SKM-1 (cell line): ENCODE measurements around the gene FAM222A.

Experiments
- DNase-seq: peaks from one replicate; lab custom pipeline; 2025; ENCODE audit not compliant: unreplicated experiment; lab: John Stamatoyannopoulos, UW

Gene FAM222A

DNA sequence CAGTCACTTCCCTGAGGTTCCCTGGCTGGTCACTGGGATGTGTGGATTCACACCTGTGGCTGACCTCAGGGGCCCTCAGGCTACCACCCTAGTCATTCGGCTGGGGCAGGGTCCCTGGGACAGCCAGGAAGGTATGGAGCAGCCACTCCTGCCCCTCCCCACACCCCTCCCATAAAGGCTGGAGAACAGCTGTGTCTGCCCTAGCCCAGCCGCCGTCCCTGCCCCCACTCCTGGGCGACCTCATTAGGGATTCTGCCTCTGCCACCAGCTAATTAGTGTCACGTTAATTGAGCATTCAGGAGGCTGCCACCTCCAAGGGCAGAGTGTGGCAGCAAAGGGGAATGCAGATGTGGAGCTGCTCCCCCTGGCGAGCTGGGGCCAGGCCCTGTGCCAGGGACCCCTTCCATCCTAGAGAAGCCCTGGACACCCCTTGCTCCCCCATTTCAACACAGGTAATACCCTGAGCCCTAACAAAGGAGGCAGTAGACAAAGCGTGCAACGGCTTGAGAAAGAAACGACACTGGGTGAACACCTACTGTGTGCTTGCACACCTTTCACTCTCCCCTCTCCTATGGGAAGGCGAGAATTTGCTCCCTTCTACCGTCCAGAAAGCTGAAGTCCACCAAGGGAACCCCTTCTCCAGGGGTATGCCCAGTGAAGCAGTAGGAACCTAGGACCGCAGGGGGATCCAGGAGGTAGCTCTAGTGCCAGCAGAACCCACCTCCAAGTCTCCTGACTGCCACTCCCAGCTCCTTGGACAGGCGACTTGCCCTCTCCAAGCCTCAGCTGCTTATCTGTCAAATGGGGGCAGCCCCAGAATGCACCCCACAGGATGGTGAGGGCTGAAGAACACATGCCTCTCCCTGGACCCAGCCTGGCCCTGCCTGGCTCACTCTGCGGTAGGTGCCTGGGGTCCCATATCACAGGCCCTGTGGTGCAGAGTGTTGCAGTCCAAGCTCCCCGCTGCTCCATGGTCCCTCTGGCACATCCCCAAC, 45.1 kb downstream of the FAM222A start:
- DNase-seq: no peak

DNA sequence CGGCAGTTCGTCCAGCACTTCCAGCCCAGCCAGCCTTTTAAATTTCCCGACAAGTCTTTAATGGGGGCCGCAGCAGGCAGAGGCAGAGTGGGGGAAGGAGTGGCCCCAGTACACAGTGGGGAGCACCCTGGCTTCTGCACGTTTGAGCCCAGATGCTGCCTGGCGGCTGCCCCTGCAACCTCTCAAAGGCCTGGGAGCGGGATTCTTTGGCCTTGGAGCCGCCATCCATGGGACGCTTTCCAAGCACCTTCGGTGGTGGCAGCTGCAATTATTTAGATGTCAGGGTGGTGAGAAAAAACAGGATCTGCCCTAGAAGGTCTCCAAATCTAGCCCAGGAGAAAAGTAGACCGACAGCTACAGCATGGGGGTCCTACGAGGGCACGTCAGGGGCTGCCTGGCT, 46.0 kb downstream of the FAM222A start:
- DNase-seq: no peak

DNA sequence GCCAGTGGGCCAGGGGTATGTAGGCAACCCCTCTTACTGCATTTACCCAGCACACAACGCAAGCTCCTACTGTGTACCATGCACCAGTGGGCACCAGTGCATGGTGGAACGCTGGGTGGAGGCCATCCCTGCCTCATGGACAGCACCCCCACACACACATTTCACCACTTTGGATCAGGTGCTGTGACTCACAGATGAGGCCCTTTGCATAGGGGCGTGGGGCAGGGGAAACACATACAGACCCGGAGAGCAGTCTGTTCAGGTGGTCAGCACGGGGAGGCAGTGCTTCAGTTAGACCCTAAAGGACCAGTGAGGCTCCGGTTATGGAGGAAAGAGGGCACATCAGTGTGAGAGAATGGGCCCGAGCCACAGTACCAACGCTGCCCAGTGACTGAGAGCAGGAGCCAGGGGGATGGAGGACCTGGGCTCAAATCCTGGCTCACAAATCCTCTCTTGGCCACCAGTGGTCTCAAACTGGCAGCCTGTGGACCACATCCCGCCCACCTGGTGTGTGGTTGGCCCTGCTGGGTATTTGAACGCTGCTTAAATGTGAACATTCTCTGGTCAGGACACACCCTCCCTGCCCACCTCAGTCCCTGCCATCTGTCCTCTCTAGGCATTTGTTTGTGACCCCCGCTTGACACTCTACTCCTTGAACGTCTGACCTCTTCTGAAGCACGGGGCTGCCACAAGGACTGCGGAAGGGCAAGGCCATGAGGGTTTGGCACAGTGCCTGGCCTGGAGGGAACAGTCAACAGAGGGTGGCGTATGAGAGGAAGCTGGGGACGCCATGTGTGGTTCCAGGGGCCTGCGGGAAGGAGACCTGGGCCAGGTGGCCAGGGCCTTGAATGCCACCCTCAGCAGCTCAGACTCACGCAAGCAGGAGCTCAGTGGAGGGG, 46.7 kb downstream of the FAM222A start:
- DNase-seq: no peak

DNA sequence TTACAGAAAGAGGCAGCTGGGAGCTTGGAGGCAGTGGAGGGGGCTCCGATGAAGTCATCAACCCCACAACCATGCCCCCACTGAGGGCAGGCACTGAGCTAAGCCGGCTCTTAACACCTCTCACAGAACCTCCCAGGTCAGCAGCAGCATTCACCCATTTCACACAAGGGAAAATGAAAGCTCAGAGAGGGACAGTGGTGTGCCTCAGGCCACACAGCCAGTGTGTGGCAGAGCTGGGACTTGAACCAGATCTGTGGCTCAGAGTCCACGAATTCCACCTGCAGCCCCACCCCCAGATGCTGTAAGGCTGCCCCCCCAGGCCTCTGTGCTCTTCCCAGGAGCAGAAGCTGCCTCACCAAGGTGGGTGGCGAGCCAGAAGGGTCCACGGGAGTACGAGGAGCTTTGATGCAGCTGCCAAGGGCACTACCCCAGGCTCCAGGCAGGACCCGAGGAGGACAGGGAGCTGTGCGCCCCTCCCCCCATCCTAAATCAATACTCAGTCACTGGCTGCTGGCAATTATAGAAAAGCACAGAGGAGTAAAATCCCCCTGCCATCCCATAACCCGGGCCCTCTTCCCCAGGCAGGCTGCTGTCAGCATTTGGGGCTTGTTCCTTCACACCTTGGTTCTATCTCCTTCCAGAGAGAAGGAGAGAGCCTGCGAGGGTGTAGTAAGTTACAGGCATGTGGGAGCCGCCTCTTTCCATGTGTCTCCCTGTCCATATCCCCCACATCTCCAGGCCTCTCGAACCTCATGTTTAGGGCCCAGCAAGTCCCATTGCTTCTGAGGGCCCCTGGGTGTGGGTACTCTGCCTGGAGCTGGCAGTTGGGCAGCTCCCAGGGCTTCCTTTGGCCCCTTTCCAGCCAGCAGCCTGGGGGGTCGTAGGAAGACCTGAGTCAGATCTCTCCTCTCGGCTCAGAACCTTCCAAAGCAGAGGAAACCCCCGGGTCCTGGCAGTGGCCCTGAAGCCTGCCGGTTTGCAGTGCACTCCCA, 47.6 kb downstream of the FAM222A start:
- DNase-seq: no peak

DNA sequence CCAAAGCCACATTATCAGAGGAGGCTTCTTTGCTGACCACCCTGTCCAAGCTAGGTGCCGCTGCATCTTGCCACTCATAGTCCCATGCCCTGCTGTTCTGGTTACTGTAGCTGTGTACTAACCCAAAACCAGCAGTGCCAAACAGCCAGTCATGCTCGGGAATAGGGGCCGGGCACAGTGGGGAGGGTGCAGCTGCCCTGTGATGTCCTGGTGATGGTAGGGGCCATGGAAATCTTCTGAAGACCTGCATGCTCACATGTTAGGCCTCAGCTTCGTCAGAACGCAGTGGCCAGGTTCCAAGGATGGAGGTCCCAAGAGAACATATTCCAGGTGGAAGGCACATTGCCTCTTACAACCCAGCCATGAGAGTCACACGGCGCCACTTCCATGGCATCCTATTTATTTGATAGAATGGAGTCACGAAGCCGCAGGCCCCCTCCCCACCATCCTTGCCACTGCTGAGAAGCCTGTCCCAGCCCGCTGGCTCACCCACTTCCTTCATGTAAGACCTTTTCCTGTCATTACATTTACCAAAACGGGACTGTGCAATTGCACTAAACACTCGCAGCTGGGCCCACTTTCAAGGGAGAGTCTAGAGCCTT, 48.5 kb downstream of the FAM222A start:
- no peak for DNase-seq

DNA sequence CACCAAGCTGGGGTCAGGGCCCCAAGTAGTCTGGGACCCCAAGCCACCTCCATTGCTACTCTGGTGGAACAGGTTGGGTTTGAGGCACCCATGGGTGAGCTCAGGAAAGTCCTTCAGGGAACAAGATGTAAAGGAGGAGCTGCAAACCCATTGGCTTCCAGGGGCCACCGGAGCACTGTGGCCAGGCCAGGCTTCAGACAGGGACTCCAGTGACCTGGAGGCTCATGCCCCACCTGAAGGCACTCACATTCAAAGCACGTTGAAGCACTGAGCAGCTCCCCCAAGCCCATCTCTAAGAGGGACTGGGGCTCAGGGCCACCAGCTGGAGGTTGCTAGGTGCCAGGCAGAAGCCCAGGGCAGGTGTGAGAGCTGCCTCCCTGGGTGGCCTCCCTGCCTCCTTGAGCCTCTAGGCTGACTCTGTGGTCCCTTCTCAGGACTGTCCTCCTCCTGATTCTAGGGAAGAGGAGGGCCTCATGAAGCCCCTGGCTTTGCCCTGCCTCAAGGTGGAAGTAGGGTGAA, 49.1 kb downstream of the FAM222A start:
- DNase-seq: no peak

DNA sequence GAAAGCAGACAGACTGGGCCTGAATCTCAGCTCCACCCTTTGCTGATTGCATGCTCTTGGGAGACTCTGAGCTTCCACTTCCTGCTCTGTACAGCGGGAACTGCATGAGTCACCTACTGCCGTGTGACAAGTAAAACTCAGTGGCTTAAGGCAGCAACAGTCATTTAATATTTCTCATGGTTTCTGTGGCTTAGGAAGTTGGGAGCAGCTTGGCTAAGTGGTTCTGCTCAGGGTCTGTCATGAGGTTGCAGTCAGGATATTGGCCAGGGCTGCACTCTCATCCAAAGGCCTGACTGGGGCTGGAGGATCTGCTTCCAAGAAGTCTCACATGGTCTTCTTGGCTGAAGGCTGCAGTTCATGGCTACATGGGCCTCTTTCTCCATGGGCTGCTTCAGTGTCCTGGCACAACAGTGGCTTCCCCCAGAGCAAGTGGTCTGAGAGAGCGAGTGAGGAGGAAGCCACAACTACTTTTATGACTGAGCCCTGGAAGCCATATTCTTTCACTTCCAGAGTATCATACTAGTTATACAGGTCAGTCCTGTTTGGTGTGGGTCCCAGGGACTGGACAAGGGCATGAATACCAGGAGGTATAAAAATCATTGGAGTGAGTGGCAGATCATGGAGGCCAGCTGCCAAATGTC, 49.7 kb downstream of the FAM222A start:
- DNase-seq: no peak

DNA sequence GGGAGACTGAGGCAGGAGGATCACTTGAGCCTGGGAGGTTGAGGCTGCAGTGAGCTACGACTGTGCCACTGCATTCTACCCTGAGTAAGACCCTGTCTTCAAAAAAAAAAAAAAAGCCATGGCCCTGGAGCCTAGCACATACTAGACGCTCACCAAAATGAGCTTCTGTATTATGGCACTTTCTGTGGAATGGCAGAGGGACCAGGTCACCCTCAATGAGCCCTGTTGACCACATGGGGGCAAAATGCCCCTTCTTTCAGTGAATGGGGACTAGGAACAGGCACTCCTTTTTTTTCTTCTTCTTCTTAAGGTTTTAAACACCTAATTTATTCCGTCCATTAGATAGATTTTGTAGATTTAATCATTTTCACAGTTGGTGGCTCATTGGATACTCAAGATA, 50.5 kb downstream of the FAM222A start:
- no peak for DNase-seq

DNA sequence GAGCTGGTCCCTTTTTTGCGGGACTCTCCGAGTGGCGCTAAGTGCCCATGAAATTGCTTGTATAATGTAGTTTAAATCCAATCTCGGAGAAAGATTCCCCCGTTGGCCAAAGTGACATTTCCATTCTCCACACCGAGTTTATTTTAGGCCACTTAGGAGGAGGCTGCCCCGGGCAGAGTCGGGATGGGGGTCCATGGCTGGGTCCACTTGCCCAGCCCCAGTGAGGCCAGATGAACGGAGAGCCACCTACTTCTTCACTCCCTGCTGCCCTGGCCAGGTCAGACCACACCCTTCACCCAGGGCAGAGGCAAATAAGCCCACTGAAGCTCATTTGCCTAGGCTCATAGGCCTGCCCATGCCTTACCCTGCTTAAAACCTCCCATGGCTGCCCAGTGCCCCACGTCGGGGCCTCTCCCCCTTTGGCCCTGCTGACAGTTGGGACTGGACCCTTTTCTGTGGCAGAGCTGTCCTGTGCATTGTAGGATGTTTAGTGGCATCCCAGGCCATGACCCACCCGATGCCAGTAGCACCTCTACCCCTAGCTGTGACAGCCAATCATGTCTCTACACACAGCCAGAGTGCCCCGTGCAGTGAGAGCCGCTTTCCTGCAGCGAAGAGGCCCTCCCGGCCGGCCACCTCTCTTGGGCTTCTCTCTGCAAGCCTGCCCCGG, 51.3 kb downstream of the FAM222A start:
- DNase-seq: no peak

DNA sequence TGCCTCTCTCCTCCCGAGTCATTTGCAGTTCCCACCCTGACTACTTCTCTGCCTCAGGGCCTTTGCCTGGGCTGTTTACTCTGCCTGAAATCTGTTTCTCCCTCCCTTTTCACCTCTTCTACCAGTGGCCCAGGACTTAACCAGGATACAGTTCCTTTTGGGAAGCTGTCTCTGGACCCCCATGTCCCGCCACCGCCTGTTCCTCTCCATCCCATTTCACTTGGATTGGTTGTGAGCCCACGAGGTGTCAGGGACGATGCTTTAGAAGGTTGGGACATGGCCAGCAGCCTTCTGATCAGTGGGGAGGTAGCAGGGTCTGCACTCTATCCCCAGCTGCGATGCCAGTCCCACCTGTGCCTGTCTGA, 51.8 kb downstream of the FAM222A start:
- DNase-seq: no peak

DNA sequence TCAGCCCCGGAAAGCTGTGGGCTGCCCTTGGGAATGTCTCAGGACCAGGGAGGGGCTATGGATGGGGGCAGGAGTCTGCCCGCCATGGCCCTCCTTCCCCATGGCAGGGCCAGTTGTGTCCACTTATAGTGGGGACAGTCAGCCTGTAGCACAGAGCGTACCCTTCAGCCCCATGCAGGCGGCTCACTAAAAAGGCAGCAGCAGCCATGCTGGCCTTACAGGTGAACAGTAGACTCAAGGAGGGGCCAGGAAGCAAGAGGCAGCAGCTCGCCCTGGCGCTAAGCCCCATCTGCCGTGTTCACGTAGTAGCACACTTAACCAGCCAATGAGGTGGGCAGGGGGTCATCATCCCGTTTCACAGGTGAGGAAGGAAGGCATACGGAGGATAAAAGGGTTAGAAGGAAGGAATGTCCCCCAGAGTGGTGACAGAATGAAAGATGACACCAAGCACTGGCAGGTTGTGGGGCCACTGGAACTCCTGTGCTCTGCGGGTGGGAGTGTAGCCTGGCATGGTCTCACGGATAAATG, 52.7 kb downstream of the FAM222A start:
- DNase-seq: no peak

DNA sequence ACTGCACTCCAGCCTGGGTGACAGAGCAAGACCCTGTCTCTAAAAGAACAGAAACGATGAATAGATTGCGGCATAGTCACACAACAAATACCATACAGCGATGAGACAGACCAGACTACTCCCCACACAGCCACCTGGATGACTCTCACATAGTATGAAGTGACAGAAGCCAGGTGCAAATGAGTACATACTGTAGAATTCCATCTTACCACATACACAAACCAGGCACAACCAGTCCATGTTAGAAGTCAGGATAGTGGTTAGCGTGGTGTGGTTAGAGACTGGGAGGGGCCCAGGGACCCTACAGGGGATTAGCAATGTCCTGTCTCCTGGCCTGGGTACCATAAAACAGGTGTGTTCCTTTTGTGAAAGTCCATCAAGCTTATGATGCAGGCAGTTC, 53.8 kb downstream of the FAM222A start:
- DNase-seq: no peak

DNA sequence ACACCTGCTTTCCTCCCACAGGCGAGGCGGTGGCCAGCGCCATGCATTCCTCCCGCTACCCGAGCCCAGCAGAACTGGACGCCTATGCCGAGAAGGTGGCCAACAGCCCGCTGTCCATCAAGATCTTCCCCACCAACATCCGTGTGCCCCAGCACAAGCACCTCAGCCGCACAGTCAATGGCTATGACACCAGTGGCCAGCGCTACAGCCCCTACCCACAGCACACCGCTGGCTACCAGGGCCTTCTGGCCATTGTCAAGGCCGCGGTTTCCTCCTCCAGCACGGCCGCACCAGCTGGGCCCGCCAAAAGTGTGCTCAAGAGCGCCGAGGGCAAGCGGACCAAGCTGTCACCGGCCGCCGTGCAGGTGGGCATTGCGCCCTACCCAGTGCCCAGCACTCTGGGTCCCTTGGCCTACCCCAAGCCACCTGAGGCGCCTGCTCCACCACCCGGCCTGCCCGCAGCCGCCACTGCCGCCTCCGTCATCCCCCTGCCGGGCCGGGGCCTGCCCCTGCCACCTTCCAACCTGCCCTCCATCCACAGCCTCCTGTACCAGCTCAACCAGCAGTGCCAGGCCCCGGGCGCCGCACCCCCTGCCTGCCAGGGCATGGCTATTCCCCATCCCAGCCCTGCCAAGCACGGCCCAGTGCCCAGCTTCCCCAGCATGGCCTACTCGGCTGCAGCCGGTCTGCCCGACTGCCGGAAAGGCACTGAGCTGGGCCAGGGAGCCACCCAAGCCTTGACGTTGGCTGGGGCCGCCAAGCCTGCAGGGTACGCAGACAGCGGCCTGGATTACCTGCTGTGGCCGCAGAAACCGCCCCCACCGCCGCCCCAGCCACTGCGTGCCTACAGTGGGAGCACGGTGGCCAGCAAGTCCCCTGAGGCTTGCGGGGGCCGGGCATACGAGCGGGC, 54.6 kb downstream of the FAM222A start:
- DNase-seq: no peak

DNA sequence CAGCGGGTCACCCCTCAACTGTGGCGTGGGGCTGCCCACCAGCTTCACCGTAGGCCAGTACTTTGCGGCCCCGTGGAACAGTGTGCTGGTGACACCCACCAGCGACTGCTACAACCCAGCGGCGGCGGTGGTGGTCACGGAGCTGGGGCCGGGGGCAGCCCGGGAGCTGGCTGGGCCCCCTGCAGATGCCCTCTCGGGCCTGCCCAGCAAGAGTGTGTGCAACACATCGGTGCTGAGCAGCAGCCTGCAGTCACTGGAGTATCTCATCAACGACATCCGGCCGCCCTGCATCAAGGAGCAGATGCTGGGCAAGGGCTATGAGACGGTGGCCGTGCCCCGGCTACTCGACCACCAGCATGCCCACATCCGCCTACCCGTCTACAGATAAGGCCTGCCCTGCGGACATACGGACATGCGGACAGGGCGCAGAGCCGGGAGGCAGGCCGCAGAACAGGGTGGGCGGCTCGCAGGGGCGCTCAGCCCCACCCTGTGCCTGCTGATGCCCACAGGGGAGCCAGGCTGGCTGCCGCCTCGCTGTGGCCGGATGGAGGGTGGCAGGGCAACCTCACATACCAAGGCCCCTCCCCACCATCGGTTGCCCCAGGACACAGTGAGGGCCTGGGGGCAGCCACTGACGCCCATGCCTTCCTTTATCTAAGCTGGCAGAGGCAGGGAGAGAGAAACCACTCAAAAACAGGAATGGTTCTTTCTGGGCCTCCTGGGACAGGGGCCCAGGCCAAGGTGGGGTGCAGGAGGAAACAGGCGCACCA, 55.5 kb downstream of the FAM222A start:
- DNase-seq: no peak

DNA sequence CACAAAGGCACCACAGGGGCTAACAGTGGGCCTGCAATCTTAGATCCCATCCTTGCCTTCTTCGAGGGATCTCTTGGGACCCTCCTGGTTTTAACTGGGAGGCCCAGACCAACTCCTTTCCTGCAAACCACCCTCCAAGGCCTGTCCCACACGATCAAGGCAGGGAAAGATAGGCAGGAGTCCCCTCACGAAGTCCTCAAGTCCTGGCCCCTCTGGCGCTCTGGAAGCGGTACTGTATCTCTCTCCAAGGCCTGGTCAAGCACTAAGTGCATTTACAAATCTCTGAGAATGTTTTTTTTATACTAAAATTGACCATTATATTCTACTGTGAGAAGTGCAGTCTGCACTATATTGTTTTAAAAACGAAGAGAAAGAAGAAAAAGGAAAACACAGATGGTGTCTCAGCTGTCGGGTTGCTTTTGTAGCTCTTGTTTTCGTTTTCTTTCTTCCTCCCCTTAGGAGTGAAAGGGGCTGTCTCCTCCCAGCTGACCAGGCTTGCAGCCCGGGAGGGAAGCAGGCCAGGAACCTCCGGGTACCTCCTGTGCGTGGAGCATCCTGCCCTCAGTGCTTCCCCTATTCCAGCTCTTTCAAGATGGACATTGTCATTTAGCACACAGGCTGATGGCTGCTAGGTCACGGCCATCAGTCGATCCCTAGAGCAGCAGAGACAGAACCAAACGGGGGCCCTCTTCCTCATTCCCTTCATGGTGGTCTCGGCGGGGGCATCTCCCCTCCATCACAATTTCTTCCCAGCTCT, 56.7 kb downstream of the FAM222A start:
- DNase-seq: no peak
